COLO668 (cell line): Measurements from ENCODE around the gene B3GNT2.
"Not testable (repeated sequence)": the region's sequence is repeated elsewhere in the genome, so short reads cannot be mapped to it uniquely, and the experiment has no call there.

Experiments
- DNase-seq: peaks from one replicate; lab custom pipeline; 2025; ENCODE audit not compliant: unreplicated experiment; lab: John Stamatoyannopoulos, UW

Gene B3GNT2

DNA sequence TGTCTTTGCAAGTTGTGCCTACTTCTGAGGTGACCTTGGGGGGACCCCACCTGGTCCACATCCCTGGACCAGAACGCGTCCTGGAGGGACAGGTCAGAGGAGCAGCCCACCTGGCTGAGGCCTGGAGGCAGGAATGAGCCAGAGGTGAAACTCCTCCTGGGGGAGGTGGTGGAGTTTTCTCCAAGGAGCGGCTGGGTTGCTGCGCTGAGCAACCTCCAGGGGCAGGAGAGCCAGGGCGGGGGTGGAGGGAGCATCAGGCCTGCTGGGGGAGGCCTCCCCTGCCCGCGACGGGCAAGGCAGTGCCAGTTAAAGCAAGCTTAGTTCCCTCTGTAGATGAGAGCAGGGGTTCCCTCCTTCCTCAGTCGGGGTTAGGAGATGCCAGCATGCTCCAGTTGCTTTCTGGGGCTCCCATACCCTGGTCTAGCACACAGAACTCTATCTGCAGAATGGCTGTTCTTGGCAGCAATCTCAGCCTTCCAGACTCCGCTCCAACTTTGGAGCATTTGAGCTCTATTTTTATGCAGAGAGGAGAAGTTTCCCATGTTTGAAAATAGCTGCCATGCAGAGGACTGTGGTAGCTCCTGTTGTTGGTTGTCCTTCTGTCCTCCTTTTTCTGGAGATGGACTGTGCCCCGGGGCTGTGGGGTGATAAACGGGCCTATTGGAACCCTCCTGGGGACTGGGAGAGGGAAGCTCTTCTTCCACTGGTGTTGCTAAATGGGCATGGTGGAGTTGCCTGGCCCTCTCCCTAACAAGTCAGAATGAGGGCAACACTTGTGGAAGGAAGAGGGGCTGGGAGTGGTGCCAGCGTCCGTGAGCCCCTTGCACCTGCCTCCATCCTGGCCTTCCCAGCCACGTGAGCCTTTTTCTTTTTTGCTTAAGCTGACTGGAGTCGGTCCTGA is 39.1 kb downstream of the B3GNT2 start:
- no peak for DNase-seq

DNA sequence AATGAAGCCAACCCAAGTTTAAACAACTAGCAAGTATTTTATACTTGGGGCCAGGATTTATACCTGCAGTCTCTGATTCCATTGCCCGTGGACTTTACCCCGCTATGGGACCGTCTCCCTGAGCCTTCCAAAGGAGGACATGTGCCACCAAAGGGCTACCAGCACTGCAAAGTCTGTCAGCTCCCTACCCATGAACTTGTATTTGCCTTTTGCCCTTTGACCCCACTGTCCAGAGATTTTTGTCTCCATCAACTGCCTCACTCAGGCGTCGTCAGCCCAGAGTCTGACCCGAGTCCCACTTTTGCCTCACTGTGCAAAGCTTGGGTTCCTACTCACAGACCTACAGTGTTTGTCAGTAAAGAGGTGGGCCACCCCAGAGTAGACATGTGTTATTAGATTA is 40.6 kb downstream of the B3GNT2 start:
- DNase-seq = no peak

DNA sequence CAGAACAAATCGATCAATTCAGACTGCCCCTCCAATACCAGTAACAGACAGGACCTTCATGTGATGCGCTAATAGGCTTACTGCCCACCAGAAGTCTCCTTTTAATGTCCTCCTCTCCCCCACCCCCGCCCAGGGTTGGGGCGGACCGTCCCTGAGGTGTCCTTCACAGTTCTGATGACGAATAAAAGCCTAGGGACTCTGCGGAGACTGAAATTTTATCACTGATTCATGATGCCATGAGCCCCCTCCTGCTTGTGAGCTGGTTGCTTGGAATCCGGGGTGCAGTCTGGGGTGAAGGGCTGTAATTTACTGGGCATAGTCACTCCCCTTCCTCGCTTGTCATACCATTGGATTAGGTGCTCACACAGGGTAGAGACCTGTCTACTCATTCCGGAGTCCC is 42.3 kb downstream of the B3GNT2 start:
- no peak for DNase-seq

DNA sequence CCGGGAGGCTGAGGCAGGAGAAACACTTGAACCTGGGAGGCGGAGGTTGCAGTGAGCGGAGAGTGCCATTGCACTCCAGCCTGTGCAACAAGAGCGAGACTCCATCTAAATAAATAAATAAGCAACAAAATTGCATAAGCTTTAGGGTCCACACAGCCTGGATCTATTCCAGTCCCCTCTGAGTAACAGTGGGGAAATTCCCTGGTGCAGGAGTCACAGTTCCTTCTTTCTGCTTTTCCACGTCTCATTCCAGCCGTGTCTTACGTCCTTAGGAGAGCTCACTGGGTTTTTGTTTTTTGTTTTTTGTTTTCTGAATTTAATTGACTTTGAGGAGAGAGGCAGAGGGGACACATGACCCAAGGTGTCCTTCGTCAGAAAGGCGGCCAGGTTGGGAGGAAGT is 44.6 kb downstream of the B3GNT2 start:
- DNase-seq = no peak

DNA sequence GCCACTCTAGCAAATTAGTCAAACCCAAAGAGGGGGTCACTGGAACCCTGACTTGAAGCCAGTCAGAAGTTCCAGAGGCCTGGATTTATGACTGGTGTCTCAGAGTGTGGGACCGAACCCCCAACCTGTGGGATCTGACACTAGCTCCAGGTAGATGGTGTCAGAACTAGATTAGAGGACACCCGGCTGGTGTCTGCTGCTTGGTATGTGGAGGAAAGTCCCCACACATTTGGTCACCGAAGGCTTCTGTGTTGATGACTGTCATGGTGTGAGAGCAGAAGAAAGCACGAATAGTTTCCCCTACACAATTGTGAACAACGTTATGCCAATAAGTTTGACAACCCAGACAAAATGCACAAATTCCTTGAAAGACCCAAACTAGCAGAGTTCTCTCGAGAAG is 48.1 kb downstream of the B3GNT2 start:
- DNase-seq = no peak

DNA sequence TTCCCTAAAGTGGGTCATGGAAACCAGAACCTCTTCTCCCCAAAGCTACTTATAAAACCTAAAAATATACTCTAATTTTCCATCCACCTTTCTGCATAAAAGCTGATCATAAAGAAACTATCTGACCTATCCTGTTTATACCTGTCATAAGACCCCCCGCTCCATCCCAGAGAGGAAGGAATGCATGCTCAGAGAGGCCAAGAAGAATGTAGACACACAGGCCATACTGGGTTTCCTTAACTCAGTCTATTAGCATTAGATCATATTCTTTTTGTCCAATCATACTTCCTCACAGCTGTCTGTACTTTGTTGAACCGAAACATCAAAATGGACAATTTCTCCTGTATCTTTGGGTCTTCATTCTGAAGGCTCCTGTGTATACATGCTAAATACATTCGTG is 52.3 kb downstream of the B3GNT2 start:
- DNase-seq = no peak

DNA sequence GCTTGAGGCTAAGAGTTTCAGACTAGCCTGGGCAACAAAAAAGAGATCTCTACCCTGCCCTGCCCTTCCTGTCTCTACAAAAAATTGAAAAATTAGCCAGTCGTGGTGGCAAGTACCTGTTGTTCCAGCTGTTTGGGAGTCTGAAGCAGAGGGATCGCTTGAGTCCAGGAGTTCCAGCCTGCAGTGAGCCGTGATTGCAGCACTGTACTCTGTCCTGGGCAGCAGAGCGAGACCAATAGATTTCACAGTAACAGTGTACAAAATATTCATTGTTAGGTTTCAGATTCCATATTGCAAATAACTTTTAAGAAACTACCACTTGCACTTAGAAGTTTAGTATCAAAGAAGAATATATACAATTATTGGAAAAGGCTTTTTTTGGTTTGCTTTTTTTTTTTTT is 54.3 kb downstream of the B3GNT2 start:
- no peak for DNase-seq

DNA sequence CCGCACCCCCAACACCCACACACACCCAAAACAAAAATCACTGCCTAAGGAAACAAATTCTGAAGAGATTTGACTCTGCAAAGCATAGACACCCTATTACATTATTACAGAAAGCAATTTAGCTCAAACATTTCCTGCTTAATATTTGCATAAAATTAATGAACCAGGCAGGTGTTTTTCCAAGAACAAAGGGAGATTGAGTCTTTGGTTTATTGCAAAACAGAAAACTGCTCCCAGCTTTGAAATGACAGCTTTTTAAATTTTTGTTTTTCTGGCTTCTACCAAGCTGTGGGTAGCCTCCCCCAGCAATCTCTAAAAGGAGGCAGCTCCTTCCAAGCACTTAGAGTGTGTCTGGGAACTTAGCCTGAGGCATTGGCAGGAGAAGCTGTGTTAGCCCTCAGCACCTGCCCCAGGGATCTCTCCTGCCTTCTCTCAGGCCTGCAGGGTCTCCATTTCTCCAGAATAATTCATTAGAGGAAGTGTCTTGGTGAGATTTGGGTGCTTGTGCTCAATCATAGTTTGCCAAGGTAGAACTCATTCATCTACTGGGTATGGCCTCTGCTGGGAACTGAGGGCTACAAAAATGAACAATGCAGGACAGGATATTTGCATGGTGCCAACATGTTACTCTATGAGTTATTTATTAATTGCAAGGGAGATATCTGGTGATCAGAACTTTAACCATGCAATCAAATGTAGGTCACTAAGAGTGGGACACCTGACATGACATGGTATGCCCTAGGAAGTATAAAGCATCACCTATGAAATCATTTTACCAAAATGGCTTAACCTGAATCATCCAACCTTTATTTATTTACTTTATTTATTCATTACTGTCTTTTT is 58.7 kb downstream of the B3GNT2 start:
- no peak for DNase-seq

DNA sequence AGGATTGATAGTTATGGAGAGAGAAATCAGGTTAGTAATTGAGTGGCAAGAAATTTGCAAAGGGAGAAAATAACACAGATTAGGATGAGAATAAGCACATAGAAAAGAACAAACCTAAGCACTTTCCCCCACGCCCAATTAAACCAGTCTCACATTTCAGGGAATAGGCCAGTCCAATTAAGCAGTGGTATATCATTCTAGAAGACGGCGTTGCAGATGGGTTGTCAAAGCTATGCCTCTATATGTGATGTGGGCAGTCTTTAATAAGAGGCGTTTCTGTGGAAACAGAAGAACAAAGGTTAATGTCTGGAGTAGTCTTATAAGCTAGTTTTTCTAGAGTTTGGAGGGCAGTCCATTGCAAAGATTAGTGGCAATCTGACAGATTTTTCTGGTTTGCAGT is 61.6 kb downstream of the B3GNT2 start:
- DNase-seq = no peak

DNA sequence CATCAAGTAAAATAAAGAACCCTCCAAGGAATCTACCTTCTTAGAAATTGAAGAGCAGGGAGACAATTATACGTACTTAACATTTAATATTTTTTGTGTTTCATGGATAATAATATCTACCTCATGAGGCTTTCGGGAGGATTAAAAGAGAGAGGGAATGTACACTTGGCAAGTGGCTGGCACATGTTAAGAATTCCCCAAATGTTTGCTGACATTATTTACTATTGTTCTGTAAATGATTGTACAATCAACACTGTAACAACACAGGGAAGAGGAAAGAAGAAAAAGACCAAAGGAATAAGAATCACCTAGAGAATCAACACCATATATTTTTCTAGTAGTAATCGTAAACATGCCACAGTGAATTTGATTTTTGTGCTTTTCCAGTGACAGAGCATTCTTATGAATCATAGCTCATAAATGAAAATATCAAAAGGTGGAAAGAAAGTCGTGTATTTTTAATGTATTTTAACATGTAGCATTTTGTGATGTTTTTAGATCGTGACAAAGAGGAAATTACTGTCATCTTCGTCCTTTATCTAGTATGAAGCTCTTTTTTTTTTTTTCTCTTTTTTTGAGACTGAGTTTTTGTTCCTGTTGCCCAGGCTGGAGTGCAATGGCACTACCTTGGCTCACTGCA is 67.3 kb downstream of the B3GNT2 start:
- no peak for DNase-seq

DNA sequence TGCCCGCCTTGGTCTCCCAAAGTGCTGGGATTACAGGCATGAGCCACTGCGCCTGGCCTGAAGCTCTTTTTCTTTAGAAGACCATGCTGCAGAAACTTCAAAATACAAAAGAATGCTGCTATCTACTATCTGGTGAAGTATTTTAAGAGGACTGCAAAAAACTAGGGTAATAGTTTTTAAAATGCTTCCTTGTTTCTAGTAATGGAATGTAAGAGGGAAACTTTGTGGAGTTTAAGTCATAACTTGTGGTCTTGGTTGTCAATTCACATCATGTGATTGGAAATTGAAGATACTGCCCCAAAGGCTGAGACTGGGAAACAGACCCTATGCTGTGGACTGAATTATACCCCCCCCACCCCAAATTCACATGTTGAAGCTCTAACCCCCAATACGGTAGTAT is 68.3 kb downstream of the B3GNT2 start:
- DNase-seq = no peak

DNA sequence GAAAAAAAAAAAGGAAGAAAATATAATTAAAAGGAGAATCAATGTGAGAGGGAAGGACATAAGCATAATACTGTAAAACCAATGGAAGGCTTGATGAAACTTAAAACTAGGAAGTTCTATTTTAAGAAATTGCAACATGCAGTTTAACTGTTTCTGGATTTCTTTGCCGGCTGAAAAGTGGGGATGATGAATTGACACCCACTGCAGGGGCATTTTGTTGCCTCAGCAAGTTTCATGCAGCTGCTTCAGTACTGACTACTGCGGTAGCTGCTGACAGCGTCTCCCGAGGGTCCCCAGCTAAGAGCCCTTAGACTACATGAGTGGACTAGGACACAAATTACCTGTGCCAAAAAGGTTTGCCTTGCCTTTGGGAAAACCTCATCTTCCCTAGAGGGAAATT is 69.2 kb downstream of the B3GNT2 start:
- no peak for DNase-seq

DNA sequence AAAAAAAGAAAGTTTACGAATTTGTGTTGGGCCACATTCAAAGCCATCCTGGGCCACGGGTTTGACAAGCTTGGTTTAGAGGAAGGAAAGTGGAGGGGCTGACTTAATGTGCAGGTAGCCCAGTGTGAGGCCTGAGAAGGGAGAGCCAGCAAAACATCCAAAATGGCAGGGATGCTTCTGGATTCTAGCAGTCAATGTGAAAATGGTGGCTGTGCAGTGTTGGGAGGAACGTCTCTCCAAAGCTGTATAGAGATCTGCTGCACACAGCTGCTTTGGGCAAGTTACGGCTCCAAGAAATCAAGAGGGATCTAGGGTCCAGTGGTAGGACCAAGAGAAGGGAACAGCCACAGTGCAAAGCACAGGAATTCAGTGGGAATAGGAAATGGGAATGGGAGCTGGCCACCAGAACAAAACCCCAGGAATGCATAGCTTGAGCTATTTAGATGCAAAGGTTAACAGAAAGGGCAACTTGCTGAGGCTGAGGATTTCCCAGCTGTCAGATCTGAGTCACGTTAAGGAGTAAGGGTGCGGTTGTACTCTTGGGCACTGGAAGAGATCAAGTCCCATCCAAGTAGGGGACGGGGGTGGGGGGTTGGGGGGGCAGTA is 70.6 kb downstream of the B3GNT2 start:
- DNase-seq = no peak

DNA sequence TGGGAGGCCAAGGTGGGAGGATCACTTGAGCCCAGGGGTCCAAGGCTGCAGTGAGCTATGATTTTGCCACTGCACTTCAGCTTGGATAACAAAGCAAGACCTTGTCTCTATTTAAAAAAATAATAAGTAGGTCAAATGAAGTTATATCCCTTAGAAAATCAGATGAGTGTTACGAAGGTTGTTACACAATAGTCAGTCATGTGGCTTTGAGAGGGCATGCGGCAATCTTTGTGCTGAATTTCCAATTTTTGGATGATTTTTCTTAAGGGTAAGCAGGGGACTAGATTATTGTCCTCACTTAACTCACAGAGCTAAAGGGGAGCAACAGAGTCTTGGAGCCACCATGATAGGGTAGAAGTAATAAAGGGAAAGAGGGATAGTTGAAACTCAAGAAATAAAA is 71.8 kb downstream of the B3GNT2 start:
- no peak for DNase-seq

DNA sequence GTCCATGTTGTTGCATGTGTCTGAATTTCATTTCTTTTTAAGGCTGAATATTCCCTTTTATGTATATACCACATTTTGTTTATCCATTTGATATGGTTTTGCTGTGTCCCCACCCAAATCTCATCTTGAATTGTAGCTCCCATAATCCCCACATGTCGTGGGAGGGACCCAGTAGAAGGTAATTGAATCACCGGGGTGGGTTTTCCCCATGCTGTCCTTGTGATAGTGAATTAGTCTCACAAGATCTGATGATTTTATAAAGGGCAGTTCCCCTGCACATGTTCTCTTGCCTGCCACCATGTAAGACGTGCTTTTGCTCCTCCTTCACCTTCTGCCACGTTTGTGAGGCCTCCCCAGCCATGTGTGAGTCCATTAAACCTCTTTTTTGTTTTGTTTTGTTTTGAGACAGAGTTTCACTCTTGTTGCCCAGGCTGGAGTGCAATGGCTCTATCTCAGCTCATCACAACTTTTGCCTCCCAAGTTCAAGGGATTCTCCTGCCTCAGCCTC is 72.8 kb downstream of the B3GNT2 start:
- not testable (repeated sequence) for DNase-seq

DNA sequence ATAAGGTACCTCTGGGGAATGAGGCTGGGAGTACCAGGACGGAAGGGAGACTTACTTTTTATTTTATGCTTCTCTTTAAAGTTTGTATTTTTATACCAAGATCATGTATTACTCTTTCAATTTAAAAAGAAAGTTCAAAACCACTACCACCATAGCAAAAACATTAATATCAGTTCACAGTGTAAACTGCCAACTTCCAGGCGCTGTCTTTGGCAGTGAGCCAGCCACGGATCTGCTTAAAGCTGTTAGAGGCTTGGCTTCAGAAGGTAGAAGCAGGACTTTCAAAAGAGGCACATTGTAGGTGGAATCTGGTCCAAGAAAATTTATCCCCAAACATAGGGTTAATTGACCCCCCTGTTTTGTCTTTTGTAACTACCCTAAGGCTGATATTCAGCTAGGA is 74.8 kb downstream of the B3GNT2 start:
- peak; percentile 56 for DNase-seq
